D341Med (cell line): Measurements from ENCODE around the gene PRPF8.

ENCODE experiments used
- DNase-seq: peaks from one replicate; pipeline ENCODE4 v3.0.0; 2012; ENCODE audit warnings: low spot score

PRPF8 gene

GRCh38 chr17:1644493-1645206 lies 40.0 kb downstream of the PRPF8 start:
- DNase-seq: no peak

GRCh38 chr17:1643999-1644492 lies 40.6 kb downstream of the PRPF8 start:
- no peak for DNase-seq

GRCh38 chr17:1643293-1643998 lies 41.2 kb downstream of the PRPF8 start:
- peak; percentile 41 for DNase-seq

GRCh38 chr17:1641065-1641403 lies 43.6 kb downstream of the PRPF8 start:
- DNase-seq: no peak

- no peak for DNase-seq
These were observed 44.2 kb downstream of the PRPF8 start for GRCh38 chr17:1640329-1641064.

GRCh38 chr17:1639549-1640180 lies 45.0 kb downstream of the PRPF8 start:
- DNase-seq: no peak

- no peak for DNase-seq
These were observed 45.9 kb downstream of the PRPF8 start for GRCh38 chr17:1638624-1639300.

- no peak for DNase-seq
These were observed 46.5 kb downstream of the PRPF8 start for GRCh38 chr17:1638171-1638590.

- DNase-seq: no peak
These were observed 47.9 kb downstream of the PRPF8 start for GRCh38 chr17:1636732-1637285.

- DNase-seq: no peak
These were observed 48.8 kb downstream of the PRPF8 start for GRCh38 chr17:1635675-1636465.

- no peak for DNase-seq
These were observed 49.6 kb downstream of the PRPF8 start for GRCh38 chr17:1634841-1635650.

GRCh38 chr17:1630662-1631061 lies 54.0 kb downstream of the PRPF8 start:
- DNase-seq: no peak

GRCh38 chr17:1629504-1630310 lies 55.0 kb downstream of the PRPF8 start:
- DNase-seq: peak; percentile 73

GRCh38 chr17:1628856-1629503 lies 55.7 kb downstream of the PRPF8 start:
- DNase-seq: peak; percentile 92

- peak; percentile 86 for DNase-seq
These were observed 56.4 kb downstream of the PRPF8 start, which contains the start of gene SLC43A2 for GRCh38 chr17:1627982-1628855. TSS of gene SLC43A2 (minus strand) at chr17:1628834. CDS start at chr17:1627874, 960 bp downstream.

- DNase-seq: no peak
These were observed 57.3 kb downstream of the PRPF8 start for GRCh38 chr17:1627182-1627981.
